Activated CD4-positive, alpha-beta T cell treated with anti-CD3 and anti-CD28 coated beads, Interleukin-2, amount 10 ng/mL, durations not matched to agents 7 days and 5 days (primary cell): ENCODE measurements around the gene ANKRD16. TPM values are rescaled to one million over a fixed set of nuclear protein-coding genes. Genes with fewer than 3 reads are reported as not detected.
A peak's percentile ranks its signal among the peaks of the same experiment; 100 is the strongest.
"Not testable (repeated sequence)": the region's sequence is repeated elsewhere in the genome, so short reads cannot be mapped to it uniquely, and the experiment has no call there.

Experiments
- CTCF ChIA-PET: fragments of 350-600 bp; sonication (Branson Sonifier 250); formaldehyde crosslinking; loops from one replicate; lab custom pipeline; 2021; ENCODE audit warnings: antibody characterized with exemption; lab: Charles Lee
- POLR2A ChIA-PET: fragments of 350-600 bp; sonication (Branson Sonifier 250); formaldehyde crosslinking; loops from one replicate; lab custom pipeline; 2021; ENCODE audit warnings: antibody characterized with exemption; lab: Charles Lee
- DNase-seq: peaks from one replicate; pipeline ENCODE4 v3.0.0-alpha.2; 2020
- H3K27ac Mint-ChIP-seq: one replicate; pipeline ENCODE4 v1.8.0; 2021; ENCODE audit warnings: mild to moderate bottlenecking, moderate library complexity, mixed read lengths
- H3K27me3 Mint-ChIP-seq: one replicate; pipeline ENCODE4 v1.8.0; 2021; ENCODE audit warnings: mixed read lengths
- H3K36me3 Mint-ChIP-seq: one replicate; pipeline ENCODE4 v1.8.0; 2021; ENCODE audit warnings: low read depth, mixed read lengths
- H3K4me1 Mint-ChIP-seq: one replicate; pipeline ENCODE4 v1.8.0; 2021; ENCODE audit warnings: mixed read lengths
- H3K4me3 Mint-ChIP-seq: one replicate; pipeline ENCODE4 v1.8.0; 2021; ENCODE audit warnings: mild to moderate bottlenecking, moderate library complexity, mixed read lengths
- H3K9me3 Mint-ChIP-seq: one replicate; pipeline ENCODE4 v1.8.0; 2021; ENCODE audit warnings: mixed read lengths
- total RNA-seq, 2 experiments: library from RNA; stranded (reverse); gene quantifications; one replicate each; pipeline ENCODE4 v1.2.3, GENCODE V29; 2021

Gene ANKRD16
- total RNA-seq, 2 experiments from 2014 or later = 5.2 to 6.4 TPM

GRCh38 chr10:5917305-5917704 is 27.6 kb upstream of the ANKRD16 start:
- H3K9me3 Mint-ChIP-seq = no peaks in the 10 kb centered on the region
- DNase-seq = no peak
- ChIA-PET CTCF (no interaction called here), POLR2A (no interaction called here)
- no peaks in the 10 kb centered on the region for H3K27me3 Mint-ChIP-seq
- no peak overlapping the region for H3K27ac Mint-ChIP-seq
- H3K4me3 Mint-ChIP-seq = no peak overlapping the region
- no peaks in the 10 kb centered on the region for H3K4me1 Mint-ChIP-seq
- H3K36me3 Mint-ChIP-seq = peaks cover 50% of the 10 kb centered on the region

- no peak overlapping the region for H3K27ac Mint-ChIP-seq
- ChIA-PET CTCF (no interaction called here), POLR2A (no interaction called here)
- no peak for DNase-seq
- no peak overlapping the region for H3K4me3 Mint-ChIP-seq
- H3K36me3 Mint-ChIP-seq = peaks cover 41% of the 10 kb centered on the region
- no peaks in the 10 kb centered on the region for H3K4me1 Mint-ChIP-seq
- no peaks in the 10 kb centered on the region for H3K9me3 Mint-ChIP-seq
- no peaks in the 10 kb centered on the region for H3K27me3 Mint-ChIP-seq
These were observed 25.8 kb upstream of the ANKRD16 start for GRCh38 chr10:5915451-5915850.

- ChIA-PET POLR2A (no interaction called here), CTCF (interaction anchor here (0.6 kb wide), 1 partner anchor 32 kb away, joined by 3 read pairs; no protein-coding TSS in a partner anchor)
- H3K27ac Mint-ChIP-seq = no peak overlapping the region
- H3K27me3 Mint-ChIP-seq = no peaks in the 10 kb centered on the region
- DNase-seq = no peak
- no peaks in the 10 kb centered on the region for H3K9me3 Mint-ChIP-seq
- H3K36me3 Mint-ChIP-seq = peaks cover 50% of the 10 kb centered on the region
- no peaks in the 10 kb centered on the region for H3K4me1 Mint-ChIP-seq
- H3K4me3 Mint-ChIP-seq = no peak overlapping the region
These were observed 24.0 kb upstream of the ANKRD16 start for GRCh38 chr10:5913736-5914135.

GRCh38 chr10:5911670-5912069 is 22.0 kb upstream of the ANKRD16 start:
- H3K4me1 Mint-ChIP-seq = peaks cover 5% of the 10 kb centered on the region
- H3K27ac Mint-ChIP-seq = no peak overlapping the region
- no peaks in the 10 kb centered on the region for H3K27me3 Mint-ChIP-seq
- POLR2A ChIA-PET = no interaction called here
- CTCF ChIA-PET = interaction anchor here (0.7 kb wide), 1 partner anchor 906 kb away, joined by 4 read pairs; no protein-coding TSS in a partner anchor
- H3K36me3 Mint-ChIP-seq = peaks cover 56% of the 10 kb centered on the region
- no peak overlapping the region for H3K4me3 Mint-ChIP-seq
- DNase-seq = no peak
- H3K9me3 Mint-ChIP-seq = no peaks in the 10 kb centered on the region

- POLR2A ChIA-PET = no interaction called here
- H3K36me3 Mint-ChIP-seq = peaks cover 50% of the 10 kb centered on the region
These were observed 20.8 kb upstream of the ANKRD16 start for GRCh38 chr10:5910323-5911100.

GRCh38 chr10:5908676-5909075 is 19.0 kb upstream of the ANKRD16 start:
- POLR2A ChIA-PET, H3K27ac Mint-ChIP-seq, H3K27me3 Mint-ChIP-seq, DNase-seq, H3K9me3 Mint-ChIP-seq, H3K4me3 Mint-ChIP-seq: not testable (repeated sequence)
- H3K4me1 Mint-ChIP-seq = peaks cover 25% of the 10 kb centered on the region
- H3K36me3 Mint-ChIP-seq = peaks cover 48% of the 10 kb centered on the region
- CTCF ChIA-PET = interaction anchor here (1.0 kb wide), 1 partner anchor 125 kb away, joined by 3 read pairs; no protein-coding TSS in a partner anchor

More at GRCh38 chr10:5910323-5911100, 20.8 kb upstream of the ANKRD16 start:
- H3K9me3 Mint-ChIP-seq = no peaks in the 10 kb centered on the region
- DNase-seq = no peak
- no peak overlapping the region for H3K4me3 Mint-ChIP-seq
- CTCF ChIA-PET = interaction anchor here (1.2 kb wide), 1 partner anchor 20 kb away, joined by 3 read pairs; the partner anchor contains the start of gene FBH1
- H3K4me1 Mint-ChIP-seq = peaks cover 16% of the 10 kb centered on the region
- H3K27ac Mint-ChIP-seq = no peak overlapping the region
- no peaks in the 10 kb centered on the region for H3K27me3 Mint-ChIP-seq

GRCh38 chr10:5906651-5907050 is 17.0 kb upstream of the ANKRD16 start:
- no peaks in the 10 kb centered on the region for H3K27me3 Mint-ChIP-seq
- no peak for DNase-seq
- H3K4me1 Mint-ChIP-seq = peaks cover 27% of the 10 kb centered on the region
- H3K4me3 Mint-ChIP-seq = no peak overlapping the region
- ChIA-PET CTCF (no interaction called here), POLR2A (interaction anchor here (0.6 kb wide), 1 partner anchor 146 kb away, joined by 3 read pairs; no protein-coding TSS in a partner anchor)
- H3K9me3 Mint-ChIP-seq = no peaks in the 10 kb centered on the region
- peaks cover 56% of the 10 kb centered on the region for H3K36me3 Mint-ChIP-seq
- H3K27ac Mint-ChIP-seq = no peak overlapping the region

GRCh38 chr10:5905854-5906507 is 16.3 kb upstream of the ANKRD16 start:
- ChIA-PET POLR2A (interaction anchor here (0.6 kb wide), 1 partner anchor 147 kb away, joined by 3 read pairs; no protein-coding TSS in a partner anchor), CTCF (no interaction called here)
- Mint-ChIP-seq H3K36me3 (peaks cover 54% of the 10 kb centered on the region), H3K27me3 (no peaks in the 10 kb centered on the region), H3K27ac (peak overlapping the region; percentile 33), H3K9me3 (no peaks in the 10 kb centered on the region), H3K4me1 (peaks cover 27% of the 10 kb centered on the region), H3K4me3 (no peak overlapping the region)
- DNase-seq = no peak

- ChIA-PET CTCF (interaction anchor here (0.7 to 1.0 kb wide), 2 partner anchors 36 to 182 kb away, joined by 3 read pairs; no protein-coding TSS in a partner anchor), POLR2A (no interaction called here)
- Mint-ChIP-seq H3K4me1 (peaks cover 27% of the 10 kb centered on the region), H3K4me3 (no peak overlapping the region), H3K27me3 (no peaks in the 10 kb centered on the region), H3K36me3 (peaks cover 47% of the 10 kb centered on the region), H3K9me3 (no peaks in the 10 kb centered on the region), H3K27ac (peak overlapping the region; percentile 46)
- no peak for DNase-seq
These were observed 14.5 kb upstream of the ANKRD16 start for GRCh38 chr10:5904227-5904626.

- POLR2A ChIA-PET = no interaction called here
- CTCF ChIA-PET = interaction anchor here (0.6 to 1.0 kb wide), 3 partner anchors 25 to 182 kb away, joined by 3 read pairs; no protein-coding TSS in a partner anchor
- H3K36me3 Mint-ChIP-seq = peaks cover 46% of the 10 kb centered on the region
These were observed 13.9 kb upstream of the ANKRD16 start for GRCh38 chr10:5903563-5903962.

GRCh38 chr10:5902511-5903274 is 13.0 kb upstream of the ANKRD16 start:
- peaks cover 48% of the 10 kb centered on the region for H3K36me3 Mint-ChIP-seq
- H3K9me3 Mint-ChIP-seq = peaks cover 4% of the 10 kb centered on the region
- DNase-seq = no peak
- POLR2A ChIA-PET = interaction anchor here (1.2 kb wide), 1 partner anchor 69 kb away, joined by 3 read pairs; no protein-coding TSS in a partner anchor
- CTCF ChIA-PET = interaction anchor here (1.0 kb wide), 1 partner anchor 38 kb away, joined by 3 read pairs; no protein-coding TSS in a partner anchor
- H3K27ac Mint-ChIP-seq = no peak overlapping the region
- H3K4me3 Mint-ChIP-seq = no peak overlapping the region
- no peaks in the 10 kb centered on the region for H3K27me3 Mint-ChIP-seq
- H3K4me1 Mint-ChIP-seq = peaks cover 26% of the 10 kb centered on the region

More at GRCh38 chr10:5903563-5903962, 13.9 kb upstream of the ANKRD16 start:
- Mint-ChIP-seq H3K27me3 (no peaks in the 10 kb centered on the region), H3K4me3 (no peak overlapping the region), H3K27ac (no peak overlapping the region), H3K4me1 (peaks cover 27% of the 10 kb centered on the region), H3K9me3 (no peaks in the 10 kb centered on the region)
- DNase-seq = no peak

- Mint-ChIP-seq H3K9me3 (peaks cover 6% of the 10 kb centered on the region), H3K4me3 (no peak overlapping the region), H3K27ac (no peak overlapping the region), H3K36me3 (peaks cover 53% of the 10 kb centered on the region), H3K4me1 (peaks cover 34% of the 10 kb centered on the region), H3K27me3 (no peaks in the 10 kb centered on the region)
- no peak for DNase-seq
- ChIA-PET POLR2A (interaction anchor here (0.7 kb wide), 1 partner anchor 10 kb away, joined by 3 read pairs; the partner anchor contains the start of genes ANKRD16 and FBH1), CTCF (no interaction called here)
These were observed 10.6 kb upstream of the ANKRD16 start for GRCh38 chr10:5900247-5900646.
